Loucy (cell line): ENCODE data around the gene BCAS3.

ENCODE experiments used
- EZH2phosphoT487 ChIP-seq: fragments of 200-600 bp; IDR thresholded peaks from 2 replicates; pipeline ENCODE4 v1.6.1; 2018; ENCODE audit warnings: antibody characterized with exemption, mild to moderate bottlenecking, moderate library complexity, borderline replicate concordance
- TF ChIP-seq, protein P1 (sequence below): fragments of 200-600 bp; sonication (generic); conservative IDR thresholded peaks from 2 replicates; pipeline ENCODE4 v1.5.1; 2014; ENCODE audit warnings: mild to moderate bottlenecking, antibody characterized with exemption, low read length

DNA sequence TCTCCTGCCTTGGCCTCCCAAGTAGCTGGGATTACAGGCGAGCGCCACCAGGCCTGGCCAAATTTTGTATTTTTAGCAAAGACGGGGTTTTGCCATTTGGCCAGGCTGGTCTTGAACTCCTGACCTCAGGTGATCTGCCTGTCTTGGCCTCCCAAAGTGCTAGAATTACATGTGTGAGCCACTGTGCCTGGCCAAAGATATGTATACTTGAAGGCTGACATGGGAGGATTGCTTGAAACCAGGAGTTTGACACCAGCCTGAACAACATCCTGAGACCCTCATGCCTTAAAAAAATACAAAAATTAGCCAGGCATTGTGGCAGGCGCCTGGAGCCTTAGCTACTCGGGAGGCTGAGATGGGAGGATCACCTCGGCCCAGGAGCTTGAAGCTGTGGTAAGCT lies 3.1 kb downstream of the BCAS3 start:
- TF ChIP-seq, protein P1, sequence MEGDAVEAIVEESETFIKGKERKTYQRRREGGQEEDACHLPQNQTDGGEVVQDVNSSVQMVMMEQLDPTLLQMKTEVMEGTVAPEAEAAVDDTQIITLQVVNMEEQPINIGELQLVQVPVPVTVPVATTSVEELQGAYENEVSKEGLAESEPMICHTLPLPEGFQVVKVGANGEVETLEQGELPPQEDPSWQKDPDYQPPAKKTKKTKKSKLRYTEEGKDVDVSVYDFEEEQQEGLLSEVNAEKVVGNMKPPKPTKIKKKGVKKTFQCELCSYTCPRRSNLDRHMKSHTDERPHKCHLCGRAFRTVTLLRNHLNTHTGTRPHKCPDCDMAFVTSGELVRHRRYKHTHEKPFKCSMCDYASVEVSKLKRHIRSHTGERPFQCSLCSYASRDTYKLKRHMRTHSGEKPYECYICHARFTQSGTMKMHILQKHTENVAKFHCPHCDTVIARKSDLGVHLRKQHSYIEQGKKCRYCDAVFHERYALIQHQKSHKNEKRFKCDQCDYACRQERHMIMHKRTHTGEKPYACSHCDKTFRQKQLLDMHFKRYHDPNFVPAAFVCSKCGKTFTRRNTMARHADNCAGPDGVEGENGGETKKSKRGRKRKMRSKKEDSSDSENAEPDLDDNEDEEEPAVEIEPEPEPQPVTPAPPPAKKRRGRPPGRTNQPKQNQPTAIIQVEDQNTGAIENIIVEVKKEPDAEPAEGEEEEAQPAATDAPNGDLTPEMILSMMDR: no peak
- TF ChIP-seq EZH2phosphoT487: no peak
